ENCODE measurements around the gene KCNAB2. TPM values are rescaled to one million over a fixed set of nuclear protein-coding genes. Genes with fewer than 3 reads are reported as not detected.

KCNAB2 gene
- polyA plus RNA-seq, 3 donors: 11.5 to 178 (median 22.7) TPM

- peaks cover 74 to 92% of the 10 kb centered on the region in 2 donors for H3K36me3 ChIP-seq (replicated peaks in 1 of 2; ENCODE audit: control insufficient read depth in 1 of 2, insufficient read depth in 2 of 2, low read length in 2 of 2)
- H3K27ac Mint-ChIP-seq: peak overlapping the region in 1 of 7 donors; percentile 30
These were observed 38.2 kb downstream of the KCNAB2 start for GRCh38 chr1:6083801-6084446.

More at GRCh38 chr1:6083801-6084446, 38.2 kb downstream of the KCNAB2 start:
- Mint-ChIP-seq H3K4me1 (no peaks in the 10 kb centered on the region), H3K9me3 (no peaks in the 10 kb centered on the region), H3K36me3 (peaks cover 76 to 96% of the 10 kb centered on the region in 2 donors), H3K27me3 (ENCODE audit: low read depth in 3 of 3) (peaks cover 0 to 1% (median 0%) of the 10 kb centered on the region in 3 donors), H3K4me3 (no peak overlapping the region)
- DNase-seq: no peak
- TF ChIP-seq CTCF (IDR thresholded peaks at IDR 0.05): no peak
- intact Hi-C loops (cut with micrococcal nuclease): no loop called here
- WGBS (ENCODE audit: insufficient coverage): 87% methylated on average over 9 of the region's 12 CpGs
- Histone ChIP-seq H3K4me1 (ENCODE audit: control insufficient read depth in 1 of 2, insufficient read depth in 2 of 2, low read length in 2 of 2) (no peaks in the 10 kb centered on the region), H3K9ac (ENCODE audit: insufficient read depth, low read length, poor library complexity, severe bottlenecking) (no peak overlapping the region), H3K4me3 (replicated peaks in 1 of 3; ENCODE audit: low read depth in 2 of 3, low read length in 3 of 3) (no peak overlapping the region), H3K27ac (ENCODE audit: low read depth in 1 of 2, low read length in 2 of 2) (no peak overlapping the region), H2AFZ (ENCODE audit: insufficient read depth, low read depth, low read length, poor library complexity, severe bottlenecking) (no peak overlapping the region), H3K27me3 (ENCODE audit: control insufficient read depth in 2 of 2, insufficient read depth in 2 of 2, low read length in 2 of 2) (no peaks in the 10 kb centered on the region), H4K20me1 (ENCODE audit: insufficient read depth, low read length) (peaks cover 78% of the 10 kb centered on the region), H3K79me2 (ENCODE audit: insufficient read depth, low read length) (peaks cover 2% of the 10 kb centered on the region), H3K9me3 (replicated peaks in 1 of 2; ENCODE audit: control insufficient read depth in 1 of 2, insufficient read depth in 1 of 2, low read length in 2 of 2) (no peaks in the 10 kb centered on the region), H3K4me2 (replicated peaks; ENCODE audit: extremely low read depth, low read length, poor library complexity, severe bottlenecking) (no peak overlapping the region)
